ENCODE results near the gene ERVFRD-1. TPM values are rescaled to one million over a fixed set of nuclear protein-coding genes. Genes with fewer than 3 reads are reported as not detected.

The ERVFRD-1 gene
- total and polyA plus RNA-seq, 2 of the 13 experiments (the other 11 are each of a cell fraction or from before 2014, with no cell fraction given), result not detected

GRCh38 chr6:11055127-11055627, 56.3 kb downstream of the ERVFRD-1 start (continued):
- TF ChIP-seq STAG1 (CRISPR knock-in tag; IDR thresholded peaks at IDR 0.05) (no peak), SMAD9 (CRISPR knock-in tag; IDR thresholded peaks at IDR 0.05) (no peak), ZNF580 (CRISPR knock-in tag; IDR thresholded peaks at IDR 0.05; ENCODE audit: borderline replicate concordance, low read depth) (no peak), HOXA7 (CRISPR knock-in tag; IDR thresholded peaks at IDR 0.05) (no peak), ZXDC (CRISPR knock-in tag; IDR thresholded peaks at IDR 0.05) (no peak), ZNF564 (CRISPR knock-in tag; IDR thresholded peaks at IDR 0.05) (no peak), ZNF503 (CRISPR knock-in tag; IDR thresholded peaks at IDR 0.05) (no peak; the same call in 1 of the 2 replicates), SOX5 (CRISPR knock-in tag; IDR thresholded peaks at IDR 0.05; ENCODE audit: borderline replicate concordance) (peak; percentile 76; the same call in 1 of the 2 replicates), ZNF724P (CRISPR knock-in tag; IDR thresholded peaks at IDR 0.05; ENCODE audit: borderline replicate concordance) (no peak), ZNF784 (CRISPR knock-in tag; IDR thresholded peaks at IDR 0.05; ENCODE audit: borderline replicate concordance) (no peak), ZBTB2 (CRISPR knock-in tag; IDR thresholded peaks at IDR 0.05; ENCODE audit: low read depth) (no peak), ZNF770 (CRISPR knock-in tag; IDR thresholded peaks at IDR 0.05) (no peak), MBD4 (IDR thresholded peaks at IDR 0.05; ENCODE audit: borderline replicate concordance, low read length) (peak; percentile 75; the same call in 1 of the 2 replicates), JUND (CRISPR knock-in tag; IDR thresholded peaks at IDR 0.05) (peak; percentile 87), SIN3B (IDR thresholded peaks at IDR 0.05; ENCODE audit: low read length) (no peak)

Data from HepG2 (cell line).